ENCODE data around the gene APCDD1L.
"Not testable (repeated sequence)": the region's sequence is repeated elsewhere in the genome, so short reads cannot be mapped to it uniquely, and the experiment has no call there.

APCDD1L gene

DNA sequence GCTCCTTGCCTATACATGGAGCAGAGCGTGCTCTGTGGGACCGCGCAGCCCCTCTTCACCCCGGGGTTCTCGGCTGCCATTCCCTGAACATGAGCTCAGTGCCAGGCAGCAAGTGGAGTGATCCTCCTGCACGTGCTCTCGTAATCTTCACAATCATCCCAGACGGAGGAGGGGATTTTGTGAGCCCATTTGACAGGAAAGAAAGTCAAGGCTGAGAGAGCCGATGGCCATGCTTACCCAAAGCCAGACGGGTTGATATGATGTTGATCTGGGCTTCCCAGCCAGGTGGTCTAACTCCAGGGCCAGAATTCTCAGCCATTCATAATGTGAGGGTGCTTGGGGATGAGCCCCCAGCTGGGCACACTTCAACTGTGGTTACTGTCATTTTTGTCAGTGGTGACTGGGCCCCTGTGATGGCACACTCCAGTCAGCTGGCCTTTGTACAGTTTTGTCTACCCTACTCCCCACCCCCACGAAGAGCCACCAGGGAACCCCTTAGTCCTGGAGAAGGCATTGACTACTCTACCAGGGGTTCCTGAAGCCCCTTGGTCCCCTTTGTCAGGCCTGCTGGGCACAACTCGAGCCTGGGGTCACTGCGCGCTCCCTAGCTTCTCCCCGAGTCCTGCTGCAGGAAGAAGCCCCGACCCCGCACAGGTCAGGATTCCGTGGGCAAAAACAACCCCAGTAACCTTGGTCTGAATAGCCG, 1.5 kb downstream of the APCDD1L start:
- no peak for DNase-seq

DNA sequence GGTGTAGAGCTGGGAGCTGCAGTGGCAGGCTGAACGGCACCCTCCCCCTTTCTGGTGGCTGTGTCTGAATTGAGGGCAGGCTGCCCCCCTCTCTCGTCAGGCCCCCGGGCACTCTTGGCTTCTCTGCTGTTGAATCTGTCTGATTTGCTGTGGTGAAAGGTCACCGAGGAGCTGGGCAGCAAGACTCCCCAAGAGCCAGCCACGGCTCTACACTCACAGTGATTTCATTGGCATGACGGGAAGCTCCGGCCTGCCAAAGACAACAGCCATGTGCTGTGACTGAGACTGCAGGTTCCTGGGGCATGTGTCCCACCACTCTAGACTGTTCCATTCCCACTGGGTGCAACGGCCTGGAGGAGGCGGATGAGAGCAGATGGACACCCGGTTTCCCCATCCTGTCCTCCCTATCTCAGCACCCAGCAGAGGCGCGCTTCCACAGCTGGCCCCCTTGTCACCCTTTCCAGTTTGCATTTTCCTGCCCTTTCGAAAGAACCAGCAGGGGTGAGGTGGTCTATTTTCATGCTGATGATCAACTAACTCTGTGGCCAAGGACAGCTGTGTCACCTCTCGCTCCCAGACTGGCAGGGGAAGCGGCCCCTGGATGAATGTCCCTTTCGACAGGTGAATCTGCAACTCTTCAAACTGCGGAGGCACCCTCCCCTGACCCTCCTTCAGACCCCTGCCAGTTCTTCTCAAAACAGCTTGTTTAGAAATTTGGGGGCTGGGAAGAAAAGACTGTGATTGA, 2.2 kb downstream of the APCDD1L start:
- no peak for DNase-seq

DNA sequence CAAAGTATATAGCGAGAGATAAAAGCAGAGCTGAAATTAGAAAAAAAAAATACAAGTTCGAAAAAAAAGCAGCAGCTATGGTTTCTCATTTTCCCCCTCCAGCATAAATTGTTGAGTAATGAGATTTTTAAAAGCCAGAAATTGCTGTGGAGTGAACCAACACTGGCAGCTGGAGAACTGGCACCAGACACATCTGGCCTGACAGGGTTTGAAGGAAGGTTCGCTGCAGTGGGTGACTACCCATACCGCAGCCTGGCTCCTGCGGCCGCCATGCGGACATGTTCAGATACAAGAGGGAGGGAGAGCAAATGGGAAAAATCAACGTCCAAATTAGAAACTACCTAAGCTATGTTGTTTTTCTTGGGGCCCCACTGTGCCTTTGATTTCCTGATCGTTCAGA, 3.3 kb downstream of the APCDD1L start:
- no peak for DNase-seq

- no peak for DNase-seq
Measured at GRCh38 chr20:58511364-58511763, 3.8 kb downstream of the APCDD1L start.

DNA sequence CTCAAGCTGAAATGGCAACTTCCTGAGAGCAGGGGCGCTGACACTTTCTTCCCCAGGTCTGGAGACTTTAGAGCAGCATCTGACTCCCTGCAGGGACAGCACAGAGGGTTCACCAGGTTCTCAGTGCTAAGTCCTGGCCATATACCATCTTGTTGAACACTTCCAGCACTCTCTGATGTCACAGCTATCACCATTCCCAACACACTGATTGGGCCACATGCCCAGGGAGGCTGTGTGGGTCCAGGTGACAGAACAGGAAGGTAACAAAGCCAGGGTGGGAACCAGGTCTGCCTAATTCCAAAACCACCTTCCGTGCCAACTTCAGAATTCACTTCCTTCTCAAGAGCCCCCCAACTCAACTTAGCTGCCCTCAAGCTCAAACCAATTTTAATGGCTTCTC, 4.3 kb downstream of the APCDD1L start:
- no peak for DNase-seq

DNA sequence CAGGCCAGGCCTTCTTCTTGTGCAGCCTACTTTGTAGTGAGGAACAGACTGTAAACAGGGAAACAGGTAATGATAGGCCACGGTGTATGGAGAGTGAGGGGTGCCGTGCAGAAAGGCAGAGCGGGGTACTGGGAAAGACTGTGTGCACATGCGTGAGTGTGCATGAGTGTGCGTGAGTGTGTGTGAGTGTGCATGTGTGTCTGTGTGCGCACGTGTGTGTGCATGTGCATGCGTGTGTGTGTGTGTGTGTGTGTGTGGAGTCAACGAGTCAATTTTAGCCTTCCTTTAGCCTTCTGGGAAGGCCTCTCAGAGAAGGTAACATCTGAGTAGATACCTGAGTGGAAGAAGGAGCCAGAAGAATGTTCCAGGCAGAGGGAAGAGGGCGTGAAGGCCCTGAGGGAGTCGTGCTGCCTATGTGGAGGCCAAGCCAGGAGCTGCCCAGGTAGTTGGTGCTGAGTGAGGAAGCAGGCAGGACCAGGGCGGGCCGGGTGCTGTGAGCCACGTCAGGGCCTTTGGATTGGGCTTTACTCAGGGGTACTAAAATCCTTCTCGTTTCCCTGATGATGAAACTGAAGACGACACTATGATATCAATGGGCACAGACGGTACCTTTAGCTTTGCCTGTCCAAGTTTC, 6.3 kb downstream of the APCDD1L start:
- DNase-seq: no peak

DNA sequence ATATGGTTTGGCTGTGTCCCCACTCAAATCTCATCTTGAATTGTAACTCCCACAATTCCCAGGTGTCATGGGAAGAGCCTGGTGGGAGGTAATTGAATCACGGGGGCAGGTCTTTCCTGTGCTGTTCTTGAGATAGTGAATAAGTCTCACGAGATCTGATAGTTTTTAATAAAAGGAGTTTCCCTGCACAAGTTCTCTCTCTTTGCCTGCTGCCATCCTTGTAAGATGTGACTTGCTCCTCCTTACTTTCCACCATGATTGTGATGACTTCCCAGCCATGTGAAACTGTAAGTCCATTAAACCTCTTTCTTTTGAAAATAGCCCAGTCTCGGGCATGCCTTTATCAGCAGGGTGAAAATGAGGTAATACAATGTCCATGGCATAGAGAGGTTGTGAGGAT, 8.2 kb downstream of the APCDD1L start:
- not testable (repeated sequence) for DNase-seq

GRCh38 chr20:58504566-58504965, 10.6 kb downstream of the APCDD1L start:
- no peak for DNase-seq

DNA sequence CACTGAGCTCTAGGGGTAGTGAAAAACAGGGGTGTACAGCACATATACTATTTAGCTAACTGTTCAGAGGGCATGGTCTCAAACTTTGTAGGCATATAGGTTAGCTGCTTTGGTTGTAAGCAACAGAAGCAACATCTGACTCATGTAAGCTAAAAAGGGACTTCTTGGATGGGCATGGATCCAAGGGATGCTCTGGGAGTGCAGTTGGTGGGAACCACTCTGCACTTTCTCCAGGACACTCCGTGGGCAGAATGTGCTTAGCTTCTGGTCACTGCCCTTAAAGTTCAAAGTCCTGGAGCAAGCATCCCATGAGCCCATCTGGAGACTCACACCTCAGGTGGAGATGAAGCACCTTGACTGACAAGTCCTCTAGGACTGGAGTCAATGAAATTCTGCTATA, 11.5 kb downstream of the APCDD1L start:
- no peak for DNase-seq

- no peak for DNase-seq
Measured at GRCh38 chr20:58500256-58500655, 14.9 kb downstream of the APCDD1L start.

DNA sequence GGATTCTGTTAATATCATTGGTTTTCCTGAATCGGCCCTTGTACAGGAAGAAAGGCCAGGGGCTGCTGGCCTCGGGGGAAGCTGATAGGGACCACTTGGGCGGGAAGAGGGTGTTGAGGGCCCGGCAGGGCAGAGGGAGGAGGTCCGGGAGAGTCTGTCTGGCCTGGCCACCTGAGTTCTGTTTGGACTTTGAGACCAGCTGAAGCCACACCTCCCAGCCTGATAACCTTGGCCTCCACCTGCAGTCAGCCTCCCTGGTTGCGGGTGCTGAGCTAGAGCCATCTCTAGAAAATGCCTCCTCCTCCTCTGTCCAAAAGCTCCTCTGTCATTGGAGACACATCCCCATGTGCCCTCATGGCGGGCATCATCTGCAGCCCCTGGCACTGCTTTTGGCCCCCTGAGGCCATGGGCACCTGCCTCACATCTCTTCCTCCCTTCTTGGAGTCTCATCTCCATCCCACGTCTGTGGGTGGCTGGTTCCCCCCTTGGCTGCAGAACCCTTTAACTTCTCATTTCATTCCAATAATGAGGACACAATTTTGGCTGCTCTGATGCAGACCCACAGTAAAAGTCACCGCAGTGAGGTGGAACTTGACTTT, 16.6 kb downstream of the APCDD1L start:
- no peak for DNase-seq

- no peak for DNase-seq
Measured at GRCh38 chr20:58497724-58498469, 17.3 kb downstream of the APCDD1L start.

DNA sequence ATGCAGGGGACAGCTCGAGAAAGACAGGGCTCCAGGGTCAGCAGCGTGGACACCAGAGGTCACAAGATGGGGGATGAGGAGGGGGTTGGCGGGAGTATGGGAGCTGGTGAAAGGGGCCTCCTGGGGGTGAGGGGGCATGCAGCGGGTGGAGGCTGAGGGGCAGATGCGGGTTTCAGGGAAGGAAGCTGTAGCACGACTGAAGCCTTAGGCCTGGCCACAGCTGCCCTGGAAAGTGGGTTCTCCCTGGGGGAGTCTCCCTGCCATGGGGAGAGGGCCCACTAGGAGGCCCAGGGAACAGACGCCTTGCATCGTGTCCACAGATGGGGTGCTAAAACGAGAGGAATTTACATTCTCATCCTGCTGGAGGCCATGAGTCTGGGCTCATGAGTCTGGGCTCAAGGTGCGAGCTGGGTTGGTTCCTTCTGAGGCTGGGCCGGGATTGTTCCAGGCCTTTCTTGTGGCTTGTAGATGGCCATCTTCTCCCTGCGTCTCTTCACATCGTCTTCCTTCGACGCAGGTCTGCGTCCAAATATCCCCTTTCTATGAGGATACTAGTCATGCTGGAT, 18.0 kb downstream of the APCDD1L start:
- DNase-seq: no peak

DNA sequence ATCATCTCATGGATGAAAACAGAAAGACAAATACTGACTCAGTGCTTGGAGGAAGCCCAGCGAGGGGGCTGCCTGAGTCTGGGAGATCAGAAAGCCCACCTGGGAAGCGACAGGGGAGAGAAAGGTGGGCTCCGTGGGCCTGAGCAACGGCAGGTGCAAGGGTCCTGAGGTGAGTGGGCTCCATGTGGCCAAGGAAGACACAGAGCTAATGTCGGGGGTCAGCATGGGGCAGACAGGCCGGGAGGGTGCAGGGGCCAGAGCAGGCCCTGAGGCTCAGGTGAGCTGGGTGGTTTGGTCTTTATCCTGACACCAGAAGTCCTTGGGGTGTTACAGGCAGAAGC, 18.8 kb downstream of the APCDD1L start:
- no peak for DNase-seq

GRCh38 chr20:58495623-58496428, 19.4 kb downstream of the APCDD1L start:
- DNase-seq: no peak

DNA sequence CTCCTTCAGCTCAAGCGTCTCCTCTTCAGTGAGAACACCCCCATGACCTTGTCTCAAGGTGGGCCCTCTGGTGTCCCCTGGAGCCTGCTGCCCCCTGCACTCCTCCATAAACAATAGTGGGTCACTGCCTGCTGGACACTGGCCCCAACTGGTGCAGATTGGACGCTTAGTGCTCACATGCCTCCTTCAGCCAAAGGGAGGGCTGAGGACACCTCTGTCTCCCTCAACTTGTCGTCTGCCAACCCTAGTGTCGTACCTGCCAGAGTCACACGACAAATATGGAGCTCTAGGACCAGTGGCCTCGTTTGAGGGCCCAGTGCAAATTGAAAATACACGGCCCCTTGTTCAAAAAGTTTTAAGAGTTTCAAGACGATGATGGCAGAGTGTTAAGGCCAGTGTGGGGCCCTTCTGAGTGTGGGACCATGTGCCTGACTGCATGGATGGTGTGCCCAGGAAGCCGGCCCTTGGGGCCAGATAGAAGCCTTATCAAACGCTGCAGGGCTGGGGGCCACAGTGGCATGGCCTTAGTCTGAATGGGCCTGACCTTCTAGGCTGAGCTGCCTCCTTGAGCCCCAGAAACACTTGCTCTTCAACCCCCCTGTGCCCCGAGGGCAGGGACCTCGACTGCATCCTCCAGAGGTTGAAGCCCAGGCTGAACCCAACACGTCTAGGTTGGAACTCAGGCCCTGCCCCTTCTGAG, 20.1 kb downstream of the APCDD1L start:
- DNase-seq: no peak

DNA sequence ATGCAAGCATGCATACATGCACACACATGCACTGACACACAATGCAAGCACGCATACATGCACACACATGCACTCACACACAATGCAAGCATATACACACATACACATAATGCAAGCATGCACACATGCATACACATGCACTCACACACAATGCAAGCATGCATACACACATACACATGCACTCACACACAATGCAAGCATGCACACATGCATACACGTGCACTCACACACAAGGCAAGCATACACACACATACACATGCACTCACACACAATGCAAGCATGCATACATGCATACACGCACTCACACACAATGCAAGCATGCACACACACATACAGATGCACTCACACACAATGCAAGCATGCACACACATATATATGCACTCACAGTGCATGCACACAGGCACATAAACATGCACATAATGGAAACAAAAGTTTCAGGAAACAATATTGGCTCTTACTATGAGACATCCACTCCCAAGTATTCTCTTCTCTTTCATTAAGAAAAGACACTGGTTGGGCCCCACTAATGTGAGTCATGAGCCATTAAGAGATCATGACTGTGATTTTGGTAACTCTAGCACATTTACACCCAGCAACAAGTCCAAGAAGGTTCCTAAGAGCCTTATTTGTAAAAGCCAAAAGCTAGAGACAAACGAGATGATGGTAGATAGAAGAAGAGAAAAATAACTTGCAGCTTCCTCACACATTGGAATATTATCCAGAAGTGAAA, 22.2 kb downstream of the APCDD1L start:
- no peak for DNase-seq

- DNase-seq: no peak
Measured at GRCh38 chr20:58492074-58492718, 23.0 kb downstream of the APCDD1L start.

DNA sequence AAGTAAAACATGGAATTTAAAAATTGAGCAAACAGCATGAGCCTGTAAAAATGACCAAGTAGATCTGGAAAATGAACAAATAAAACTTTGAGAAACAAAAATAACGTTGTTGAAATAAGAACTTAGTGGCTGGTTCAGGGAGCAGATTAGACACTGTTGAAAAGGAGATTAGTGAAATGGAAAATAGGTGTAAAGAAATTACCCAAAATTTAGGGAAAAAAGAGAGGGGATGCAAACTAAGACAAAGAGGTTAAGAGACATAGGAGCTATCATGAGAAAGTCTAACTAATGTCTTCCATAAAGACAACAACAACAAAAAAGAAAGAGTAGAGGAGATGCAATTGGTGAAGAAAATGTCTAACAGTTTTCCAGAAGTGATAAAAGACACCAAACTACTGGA, 29.0 kb downstream of the APCDD1L start:
- no peak for DNase-seq

DNA sequence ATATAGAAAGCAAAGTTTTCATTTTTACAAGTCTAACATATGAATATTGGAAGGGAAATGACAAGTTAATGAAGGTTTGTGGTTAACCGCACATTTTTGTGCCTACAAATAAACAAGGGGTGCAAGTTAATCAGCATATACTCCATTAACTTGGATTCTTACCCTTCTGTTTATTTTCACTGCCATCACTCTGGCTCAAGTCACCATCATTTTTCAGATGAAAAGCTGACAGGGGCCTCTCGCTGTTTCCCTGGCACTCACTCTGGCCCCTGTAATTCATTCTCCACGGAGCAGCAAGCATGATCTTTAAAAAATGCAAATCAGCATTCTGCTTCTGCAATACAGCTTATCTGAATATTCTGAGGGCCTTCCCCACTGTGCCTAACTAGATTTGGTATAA, 29.8 kb downstream of the APCDD1L start:
- DNase-seq: no peak

Data from stimulated activated CD4-positive, alpha-beta T cell treated with anti-CD3 and anti-CD28 coated beads, Interleukin-2, amount 100 ng/mL, for 48 hours (primary cell).